Pulmonary artery endothelial cell (primary cell): ENCODE measurements around the gene RALGAPA1. TPM values are rescaled to one million over a fixed set of nuclear protein-coding genes. Genes with fewer than 3 reads are reported as not detected.
"Not testable (repeated sequence)": the region's sequence is repeated elsewhere in the genome, so short reads cannot be mapped to it uniquely, and the experiment has no call there.

Source experiments
- DNase-seq: peaks from one replicate; pipeline ENCODE4 v3.0.0-alpha.2; 2011; ENCODE audit warnings: low read depth, low spot score
- total RNA-seq: library from RNA; depleted of rRNA; stranded (reverse); fragments of >200 nt; gene quantifications from 2 replicates; pipeline ENCODE4 v1.2.3, GENCODE V29; 2014

RALGAPA1 gene
- total RNA-seq, 1 donor from 2014 or later: 14.8 TPM

- no peak for DNase-seq
Measured at GRCh38 chr14:35766036-35766699, 42.9 kb downstream of the RALGAPA1 start.

GRCh38 chr14:35761922-35762321 is 47.2 kb downstream of the RALGAPA1 start:
- DNase-seq: no peak

GRCh38 chr14:35760143-35760542 is 49.0 kb downstream of the RALGAPA1 start:
- DNase-seq: no peak

- no peak for DNase-seq
Measured at GRCh38 chr14:35758523-35759129, 50.5 kb downstream of the RALGAPA1 start.

- DNase-seq: no peak
Measured at GRCh38 chr14:35754671-35755070, 54.4 kb downstream of the RALGAPA1 start.

GRCh38 chr14:35752380-35752779 is 56.7 kb downstream of the RALGAPA1 start:
- no peak for DNase-seq

GRCh38 chr14:35750202-35750904 is 58.7 kb downstream of the RALGAPA1 start:
- no peak for DNase-seq

- no peak for DNase-seq
Measured at GRCh38 chr14:35747379-35747778, 61.7 kb downstream of the RALGAPA1 start.

- DNase-seq: no peak
Measured at GRCh38 chr14:35742442-35742841, 66.7 kb downstream of the RALGAPA1 start.

- no peak for DNase-seq
Measured at GRCh38 chr14:35742032-35742371, 67.1 kb downstream of the RALGAPA1 start.

GRCh38 chr14:35741345-35742031 is 67.6 kb downstream of the RALGAPA1 start:
- no peak for DNase-seq

- no peak for DNase-seq
Measured at GRCh38 chr14:35740215-35740614, 68.9 kb downstream of the RALGAPA1 start.

GRCh38 chr14:35735163-35735562 is 73.9 kb downstream of the RALGAPA1 start:
- not testable (repeated sequence) for DNase-seq

GRCh38 chr14:35733510-35733909 is 75.6 kb downstream of the RALGAPA1 start:
- DNase-seq: not testable (repeated sequence)

- no peak for DNase-seq
Measured at GRCh38 chr14:35730871-35731270, 78.2 kb downstream of the RALGAPA1 start.

GRCh38 chr14:35727764-35728163 is 81.3 kb downstream of the RALGAPA1 start:
- DNase-seq: no peak

GRCh38 chr14:35725930-35726329 is 83.2 kb downstream of the RALGAPA1 start:
- DNase-seq: no peak

GRCh38 chr14:35715079-35715478 is 94.0 kb downstream of the RALGAPA1 start:
- DNase-seq: no peak

GRCh38 chr14:35712466-35712865 is 96.6 kb downstream of the RALGAPA1 start:
- DNase-seq: no peak

- no peak for DNase-seq
Measured at GRCh38 chr14:35708062-35708461, 101.0 kb downstream of the RALGAPA1 start.

GRCh38 chr14:35705636-35706035 is 103.5 kb downstream of the RALGAPA1 start:
- no peak for DNase-seq
